Osteoblast (primary cell): ENCODE results near the gene TFRC. TPM values are rescaled to one million over a fixed set of nuclear protein-coding genes. Genes with fewer than 3 reads are reported as not detected.

Experiments used
- DNase-seq: peaks from one replicate; pipeline ENCODE4 v3.0.0; 2011; ENCODE audit warnings: low spot score, mixed read lengths; ENCODE audit not compliant: insufficient read length; ENCODE audit errors: missing footprints
- H2AFZ ChIP-seq: 2 replicates; pipeline ENCODE4 v1.6.0; 2011; ENCODE audit warnings: mild to moderate bottlenecking, low read length
- H3K27ac ChIP-seq: 2 replicates; pipeline ENCODE4 v1.5.1; 2011; ENCODE audit warnings: mild to moderate bottlenecking, low read depth, low read length, moderate library complexity
- H3K27me3 ChIP-seq: 2 replicates; pipeline ENCODE4 v1.6.0; 2012; ENCODE audit warnings: mild to moderate bottlenecking, control low read depth, inconsistent platforms, low read length, moderate library complexity; ENCODE audit not compliant: insufficient read depth
- H3K36me3 ChIP-seq: 2 replicates; pipeline ENCODE4 v1.5.1; 2011; ENCODE audit warnings: mild to moderate bottlenecking, low read length, control low read depth, moderate library complexity; ENCODE audit not compliant: insufficient read depth
- H3K4me1 ChIP-seq: 2 replicates; pipeline ENCODE4 v1.5.1; 2011; ENCODE audit warnings: mild to moderate bottlenecking, low read length, control low read depth, moderate library complexity; ENCODE audit not compliant: insufficient read depth
- H3K4me2 ChIP-seq: 2 replicates; pipeline ENCODE4 v1.6.0; 2011; ENCODE audit warnings: mild to moderate bottlenecking, low read length; ENCODE audit not compliant: insufficient read depth
- H3K4me3 ChIP-seq: fragments of 200-600 bp; sonication (generic); 3 replicates; pipeline ENCODE4 v1.5.1; 2012; ENCODE audit warnings: mild to moderate bottlenecking, low read length, inconsistent platforms; ENCODE audit not compliant: insufficient read depth
- H3K79me2 ChIP-seq: 2 replicates; pipeline ENCODE4 v1.6.0; 2012; ENCODE audit warnings: mild to moderate bottlenecking, low read length, control low read depth, inconsistent platforms; ENCODE audit not compliant: insufficient read depth
- H3K9me3 ChIP-seq: 2 replicates; pipeline ENCODE4 v1.5.1; 2011; ENCODE audit warnings: low read depth, low read length, control low read depth
- H4K20me1 ChIP-seq: 2 replicates; pipeline ENCODE4 v1.6.0; 2012; ENCODE audit warnings: mild to moderate bottlenecking, low read length, control low read depth; ENCODE audit not compliant: insufficient read depth
- total RNA-seq: library from RNA; depleted of rRNA; stranded (reverse); fragments of >200 nt; gene quantifications from 2 replicates; pipeline ENCODE4 v1.2.3, GENCODE V29; 2012
- TF ChIP-seq, protein P1 (sequence below): IDR thresholded peaks from 2 replicates; pipeline ENCODE4 v1.5.1; 2011; ENCODE audit warnings: mild to moderate bottlenecking, low read depth, low read length, moderate library complexity; ENCODE audit errors: extremely low read depth

TFRC gene
- total RNA-seq, 1 donor: 139 TPM

DNA sequence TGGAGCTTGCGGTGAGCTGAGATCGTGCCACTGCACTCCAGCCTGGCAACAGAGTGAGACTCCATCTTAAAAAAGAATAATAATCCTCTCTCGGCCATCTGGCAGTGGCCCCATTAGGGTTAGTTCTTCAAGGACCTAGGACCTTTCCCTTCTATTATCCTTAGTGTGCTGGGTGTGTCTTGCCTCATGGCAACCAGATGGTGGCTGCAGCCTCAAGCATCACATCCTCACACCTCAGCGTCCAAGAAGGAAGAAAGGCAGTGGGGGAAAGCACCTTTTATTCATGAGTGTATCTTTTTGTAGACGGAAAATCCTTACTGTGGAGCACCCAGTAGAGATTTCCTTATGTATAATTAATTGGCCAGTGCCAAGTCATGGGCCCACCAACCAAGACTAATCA is 42.7 kb upstream of the TFRC start:
- no peak for DNase-seq
- Histone ChIP-seq H2AFZ (no peak overlapping the region), H3K27ac (no peak overlapping the region), H3K9me3 (no peaks in the 10 kb centered on the region), H3K36me3 (no peaks in the 10 kb centered on the region), H3K4me1 (no peaks in the 10 kb centered on the region), H4K20me1 (no peaks in the 10 kb centered on the region), H3K4me3 (no peak overlapping the region), H3K79me2 (no peaks in the 10 kb centered on the region), H3K4me2 (no peak overlapping the region), H3K27me3 (peaks cover 8% of the 10 kb centered on the region)
- TF ChIP-seq, protein P1, sequence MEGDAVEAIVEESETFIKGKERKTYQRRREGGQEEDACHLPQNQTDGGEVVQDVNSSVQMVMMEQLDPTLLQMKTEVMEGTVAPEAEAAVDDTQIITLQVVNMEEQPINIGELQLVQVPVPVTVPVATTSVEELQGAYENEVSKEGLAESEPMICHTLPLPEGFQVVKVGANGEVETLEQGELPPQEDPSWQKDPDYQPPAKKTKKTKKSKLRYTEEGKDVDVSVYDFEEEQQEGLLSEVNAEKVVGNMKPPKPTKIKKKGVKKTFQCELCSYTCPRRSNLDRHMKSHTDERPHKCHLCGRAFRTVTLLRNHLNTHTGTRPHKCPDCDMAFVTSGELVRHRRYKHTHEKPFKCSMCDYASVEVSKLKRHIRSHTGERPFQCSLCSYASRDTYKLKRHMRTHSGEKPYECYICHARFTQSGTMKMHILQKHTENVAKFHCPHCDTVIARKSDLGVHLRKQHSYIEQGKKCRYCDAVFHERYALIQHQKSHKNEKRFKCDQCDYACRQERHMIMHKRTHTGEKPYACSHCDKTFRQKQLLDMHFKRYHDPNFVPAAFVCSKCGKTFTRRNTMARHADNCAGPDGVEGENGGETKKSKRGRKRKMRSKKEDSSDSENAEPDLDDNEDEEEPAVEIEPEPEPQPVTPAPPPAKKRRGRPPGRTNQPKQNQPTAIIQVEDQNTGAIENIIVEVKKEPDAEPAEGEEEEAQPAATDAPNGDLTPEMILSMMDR: no peak

DNA sequence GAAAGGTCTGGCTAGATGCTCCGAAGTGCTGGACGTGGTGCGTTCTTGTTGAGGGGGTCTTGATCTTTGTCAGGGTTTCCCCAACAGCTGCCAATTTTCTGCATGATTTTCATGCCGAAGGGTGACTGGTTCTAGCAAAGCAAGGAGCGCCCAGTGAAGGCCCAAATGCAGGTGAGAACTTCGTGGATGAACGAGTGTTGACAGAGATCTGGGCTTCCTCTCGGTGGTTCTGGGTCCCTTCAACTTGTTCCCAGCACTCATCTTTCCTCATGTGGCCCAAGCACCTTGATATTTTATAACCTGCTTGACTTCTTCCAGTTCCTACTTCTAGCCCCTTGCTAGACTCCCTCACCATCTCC is 40.8 kb upstream of the TFRC start:
- Histone ChIP-seq H2AFZ (no peak overlapping the region), H3K36me3 (no peaks in the 10 kb centered on the region), H3K4me3 (no peak overlapping the region), H3K27me3 (peaks cover 4% of the 10 kb centered on the region), H4K20me1 (no peaks in the 10 kb centered on the region), H3K27ac (no peak overlapping the region), H3K4me2 (no peak overlapping the region), H3K9me3 (no peaks in the 10 kb centered on the region), H3K79me2 (no peaks in the 10 kb centered on the region), H3K4me1 (no peaks in the 10 kb centered on the region)
- DNase-seq: no peak
- TF ChIP-seq, protein P1: no peak

DNA sequence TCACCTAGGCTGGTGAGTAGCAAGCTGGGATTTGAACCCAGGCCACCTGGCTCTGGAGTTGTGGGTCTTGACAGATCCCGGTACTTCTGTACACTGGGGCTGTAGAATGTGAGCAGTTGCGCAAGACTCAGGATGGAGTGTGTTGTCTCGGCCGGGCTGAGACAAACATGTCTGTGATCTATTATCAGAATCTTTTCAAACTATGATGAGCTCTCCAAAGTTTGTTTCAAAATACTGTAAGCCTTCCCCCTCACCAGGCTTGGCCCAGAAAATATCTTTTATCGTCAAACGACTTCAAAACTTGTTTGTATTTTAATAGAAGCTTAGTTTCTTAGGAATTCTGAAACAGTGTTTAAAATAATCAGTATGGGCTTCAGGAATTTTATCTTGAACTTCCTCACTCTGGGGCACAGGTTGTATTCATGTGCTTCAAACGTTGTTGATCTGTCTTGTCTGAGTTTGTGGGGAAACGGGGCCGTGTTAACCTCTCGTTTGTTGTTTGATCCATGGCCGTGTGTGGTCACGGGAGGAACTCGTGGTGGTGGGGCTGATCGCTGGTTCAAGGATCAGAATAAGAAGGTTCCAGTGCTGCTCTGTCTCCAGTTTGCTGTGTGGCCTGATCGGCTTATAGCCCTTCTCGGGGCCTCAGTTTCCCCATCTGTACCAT is 40.3 kb upstream of the TFRC start:
- no peaks in the 10 kb centered on the region for H3K36me3 ChIP-seq
- DNase-seq: no peak
- no peak overlapping the region for H3K4me2 ChIP-seq
- no peak overlapping the region for H3K27ac ChIP-seq
- peaks cover 4% of the 10 kb centered on the region for H3K27me3 ChIP-seq
- H3K79me2 ChIP-seq: no peaks in the 10 kb centered on the region
- no peaks in the 10 kb centered on the region for H3K9me3 ChIP-seq
- H3K4me3 ChIP-seq: no peak overlapping the region
- TF ChIP-seq, protein P1: no peak
- no peak overlapping the region for H2AFZ ChIP-seq
- no peaks in the 10 kb centered on the region for H4K20me1 ChIP-seq
- no peaks in the 10 kb centered on the region for H3K4me1 ChIP-seq

DNA sequence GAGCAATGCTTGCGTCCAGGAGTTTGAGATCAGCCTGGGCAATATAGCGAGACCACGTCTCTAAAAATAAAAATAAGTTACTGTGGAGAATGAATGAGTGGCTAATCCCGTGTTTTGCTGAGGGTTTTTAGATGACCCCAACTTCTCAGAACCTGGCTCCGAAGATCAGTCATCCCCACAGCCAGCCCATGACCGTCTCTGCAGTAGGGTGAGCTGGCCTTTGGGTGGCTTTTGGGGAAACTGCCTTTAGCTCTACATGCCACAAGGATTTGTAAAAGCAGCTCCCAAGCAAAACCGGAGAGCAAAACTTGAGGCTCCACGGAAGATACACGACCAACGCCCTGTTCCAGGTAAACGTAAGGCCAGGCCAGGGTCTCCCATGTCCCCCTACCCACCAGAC is 39.2 kb upstream of the TFRC start:
- Histone ChIP-seq H3K4me2 (no peak overlapping the region), H3K4me3 (no peak overlapping the region), H3K9me3 (no peaks in the 10 kb centered on the region), H3K4me1 (no peaks in the 10 kb centered on the region), H3K79me2 (no peaks in the 10 kb centered on the region), H3K36me3 (no peaks in the 10 kb centered on the region), H3K27ac (no peak overlapping the region), H4K20me1 (no peaks in the 10 kb centered on the region), H3K27me3 (peaks cover 8% of the 10 kb centered on the region), H2AFZ (no peak overlapping the region)
- no peak for DNase-seq
- TF ChIP-seq, protein P1: no peak
